GM12872 (cell line): ENCODE measurements around the gene ADGRE3.

Experiments used
- CTCF ChIP-seq: IDR thresholded peaks from 3 replicates; pipeline ENCODE4 v1.5.1; 2011; ENCODE audit warnings: low read depth, mild to moderate bottlenecking, low read length, moderate library complexity; ENCODE audit not compliant: insufficient read depth

Gene ADGRE3

GRCh38 chr19:14614099-14614412 is 60.6 kb downstream of the ADGRE3 start:
- no peak for TF ChIP-seq CTCF

- no peak for TF ChIP-seq CTCF
Observed at GRCh38 chr19:14612657-14613056, 62.0 kb downstream of the ADGRE3 start.

DNA sequence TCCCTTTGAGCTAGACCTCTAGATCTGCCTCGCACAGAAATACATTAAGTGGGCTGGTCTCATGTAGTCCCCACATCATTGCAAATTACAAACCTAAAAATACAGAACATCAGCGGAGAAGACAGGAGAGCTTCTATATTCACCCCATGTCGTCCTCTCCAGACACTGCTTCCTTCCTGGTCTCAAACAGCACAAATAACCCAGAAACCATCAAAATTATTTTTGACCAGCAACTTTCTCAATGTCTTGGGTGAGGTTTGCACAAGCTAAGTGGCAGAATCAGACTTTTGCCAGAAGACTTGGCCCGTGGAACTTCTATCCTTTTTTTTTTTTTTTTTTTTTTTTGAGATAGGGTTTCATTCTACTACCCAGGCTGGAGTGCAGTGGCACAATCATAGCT is 63.6 kb downstream of the ADGRE3 start:
- TF ChIP-seq CTCF: no peak

DNA sequence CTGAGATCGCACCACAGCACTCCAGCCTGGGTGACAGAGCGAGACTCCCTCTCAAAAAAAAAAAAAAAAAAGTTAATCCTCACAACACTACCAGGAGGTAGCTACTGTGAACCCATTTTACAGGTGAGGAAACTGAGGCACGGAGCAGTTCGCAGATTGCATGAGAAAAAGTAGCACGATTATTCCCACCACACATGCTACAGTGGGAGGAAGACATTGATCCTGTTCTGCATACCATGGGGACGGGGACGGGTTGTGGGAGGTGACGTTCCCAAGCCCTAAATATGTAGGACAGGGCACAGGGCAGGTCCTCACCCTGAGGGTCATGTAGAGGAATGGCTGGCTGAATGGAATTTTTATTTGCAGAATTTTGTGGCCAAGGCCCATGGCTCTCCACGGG is 68.0 kb downstream of the ADGRE3 start:
- TF ChIP-seq CTCF: no peak

- no peak for TF ChIP-seq CTCF
Observed at GRCh38 chr19:14603990-14604387, 70.7 kb downstream of the ADGRE3 start.

DNA sequence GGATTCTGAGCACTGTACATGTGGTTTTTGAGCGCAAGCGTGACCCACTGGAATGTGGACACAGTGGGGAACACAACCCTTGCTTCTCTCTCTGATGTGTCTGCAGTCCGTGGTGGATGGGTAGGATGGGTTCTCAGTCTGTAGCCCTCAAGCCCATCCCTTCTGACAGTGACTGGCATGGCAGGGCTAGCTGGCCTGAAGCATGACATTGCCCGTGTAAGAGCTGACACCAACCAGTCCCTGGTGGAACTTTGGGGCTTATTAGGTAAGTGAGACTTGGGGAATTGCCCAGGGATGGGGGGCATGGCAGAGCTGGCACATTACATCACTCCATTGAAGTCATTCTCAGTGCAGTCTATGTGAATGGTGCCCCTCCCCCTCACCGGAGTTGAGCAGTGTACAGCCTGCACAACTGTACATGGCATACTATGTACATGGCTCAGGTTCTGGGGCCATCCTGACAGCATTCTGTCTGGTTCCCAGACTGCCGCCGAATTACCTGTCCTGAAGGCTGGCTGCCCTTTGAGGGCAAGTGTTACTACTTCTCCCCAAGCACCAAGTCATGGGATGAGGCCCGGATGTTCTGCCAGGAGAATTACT is 75.0 kb downstream of the ADGRE3 start:
- no peak for TF ChIP-seq CTCF

- TF ChIP-seq CTCF: no peak
Observed at GRCh38 chr19:14595558-14595957, 79.1 kb downstream of the ADGRE3 start.
